PC-9 (cell line): ENCODE measurements around the gene RPL23. TPM values are rescaled to one million over a fixed set of nuclear protein-coding genes. Genes with fewer than 3 reads are reported as not detected.
A peak's percentile ranks its signal among the peaks of the same experiment; 100 is the strongest.

Experiments used
- BruUV-seq: library from RNA; stranded (reverse); fragments of 400-500 nt; replicated peaks from 2 replicates; lab custom pipeline; 2021; lab: Mats Ljungman, UMichigan
- CTCF ChIA-PET: fragments of 300-600 bp; sonication (Branson Sonifier 250); formaldehyde crosslinking; loops from one replicate; lab custom pipeline; 2022; ENCODE audit warnings: antibody characterized with exemption; lab: Charles Lee
- POLR2A ChIA-PET: fragments of 300-600 bp; sonication (Branson Sonifier 250); formaldehyde crosslinking; loops from one replicate; lab custom pipeline; 2022; ENCODE audit warnings: antibody characterized with exemption; ENCODE audit not compliant: unreplicated experiment; lab: Charles Lee
- DNase-seq, 2 experiments: peaks; one replicate each; pipeline versions ENCODE4 v3.0.0 to v3.0.0-alpha.2; 2015 to 2022; ENCODE audit warnings: mixed read lengths in 1 of 2
- H2AFZ ChIP-seq: fragments of 200-600 bp; sonication (generic); 2 replicates; pipeline ENCODE4 v1.8.1; 2017; ENCODE audit warnings: antibody characterized with exemption
- H3F3A ChIP-seq: fragments of 200-600 bp; sonication (generic); 2 replicates; pipeline ENCODE4 v1.8.1; 2017; ENCODE audit warnings: antibody characterized with exemption, mild to moderate bottlenecking, low read depth; ENCODE audit not compliant: insufficient read depth
- H3K27ac ChIP-seq: fragments of 200-600 bp; sonication (generic); 2 replicates; pipeline ENCODE4 v1.6.1; 2016; ENCODE audit warnings: mixed run types
- H3K27me3 ChIP-seq: fragments of 200-600 bp; sonication (generic); 2 replicates; pipeline ENCODE4 v1.6.1; 2016; ENCODE audit warnings: low read depth, mixed run types; ENCODE audit not compliant: insufficient read depth
- H3K36me3 ChIP-seq: fragments of 200-600 bp; sonication (generic); 2 replicates; pipeline ENCODE4 v1.6.1; 2016; ENCODE audit warnings: low read depth, mixed run types
- H3K4me1 ChIP-seq: fragments of 200-600 bp; sonication (generic); replicated peaks from 2 replicates; pipeline ENCODE4 v1.6.1; 2016; ENCODE audit warnings: mixed run types; ENCODE audit not compliant: insufficient read depth
- H3K4me2 ChIP-seq: fragments of 200-600 bp; sonication (generic); 2 replicates; pipeline ENCODE4 v1.6.1; 2017; ENCODE audit warnings: mixed run types
- H3K4me3 ChIP-seq: fragments of 200-600 bp; sonication (generic); 2 replicates; pipeline ENCODE4 v1.6.1; 2016; ENCODE audit warnings: mixed run types
- H3K79me2 ChIP-seq: fragments of 200-600 bp; sonication (generic); 2 replicates; pipeline ENCODE4 v1.6.1; 2017; ENCODE audit warnings: low read depth, mixed run types
- H3K9me2 ChIP-seq: fragments of 200-600 bp; sonication (generic); 2 replicates; pipeline ENCODE4 v1.8.1; 2017; ENCODE audit warnings: mild to moderate bottlenecking; ENCODE audit not compliant: insufficient read depth
- H3K9me3 ChIP-seq: fragments of 200-600 bp; sonication (generic); 2 replicates; pipeline ENCODE4 v1.8.1; 2016; ENCODE audit warnings: low read depth; ENCODE audit not compliant: insufficient read depth
- H4K20me1 ChIP-seq: fragments of 200-600 bp; sonication (generic); 2 replicates; pipeline ENCODE4 v1.8.1; 2017; ENCODE audit not compliant: insufficient read depth
- EZH2 ChIP-seq: fragments of 200-600 bp; sonication (generic); IDR thresholded peaks from 2 replicates; pipeline ENCODE4 v1.8.0; 2017; ENCODE audit warnings: antibody characterized with exemption, low read depth
- intact Hi-C: fragments of 100-400 bp; cut with micrococcal nuclease; formaldehyde crosslinking; loops from one replicate; pipeline ENCODE4 v1.10.0; 2022; ENCODE audit not compliant: unreplicated experiment
- microRNA-seq: library from miRNA; unstranded; fragments of <30 nt; microRNA quantifications from one replicate; pipeline ENCODE4 v1.2.0, GENCODE V29; 2021; ENCODE audit warnings: borderline number of aligned reads, borderline replicate concordance
- total RNA-seq: library from RNA; stranded (reverse); gene quantifications from 2 replicates; pipeline ENCODE4 v1.2.3, GENCODE V29; 2021
- TF ChIP-seq, protein P1 (sequence below): fragments of 200-600 bp; sonication (generic); conservative IDR thresholded peaks from 2 replicates; pipeline ENCODE4 v1.6.1; 2017; ENCODE audit warnings: mixed run types, antibody characterized with exemption, mild to moderate bottlenecking, moderate library complexity

RPL23 gene
- total RNA-seq, 1 experiment from 2014 or later, result 1,146 TPM

DNA sequence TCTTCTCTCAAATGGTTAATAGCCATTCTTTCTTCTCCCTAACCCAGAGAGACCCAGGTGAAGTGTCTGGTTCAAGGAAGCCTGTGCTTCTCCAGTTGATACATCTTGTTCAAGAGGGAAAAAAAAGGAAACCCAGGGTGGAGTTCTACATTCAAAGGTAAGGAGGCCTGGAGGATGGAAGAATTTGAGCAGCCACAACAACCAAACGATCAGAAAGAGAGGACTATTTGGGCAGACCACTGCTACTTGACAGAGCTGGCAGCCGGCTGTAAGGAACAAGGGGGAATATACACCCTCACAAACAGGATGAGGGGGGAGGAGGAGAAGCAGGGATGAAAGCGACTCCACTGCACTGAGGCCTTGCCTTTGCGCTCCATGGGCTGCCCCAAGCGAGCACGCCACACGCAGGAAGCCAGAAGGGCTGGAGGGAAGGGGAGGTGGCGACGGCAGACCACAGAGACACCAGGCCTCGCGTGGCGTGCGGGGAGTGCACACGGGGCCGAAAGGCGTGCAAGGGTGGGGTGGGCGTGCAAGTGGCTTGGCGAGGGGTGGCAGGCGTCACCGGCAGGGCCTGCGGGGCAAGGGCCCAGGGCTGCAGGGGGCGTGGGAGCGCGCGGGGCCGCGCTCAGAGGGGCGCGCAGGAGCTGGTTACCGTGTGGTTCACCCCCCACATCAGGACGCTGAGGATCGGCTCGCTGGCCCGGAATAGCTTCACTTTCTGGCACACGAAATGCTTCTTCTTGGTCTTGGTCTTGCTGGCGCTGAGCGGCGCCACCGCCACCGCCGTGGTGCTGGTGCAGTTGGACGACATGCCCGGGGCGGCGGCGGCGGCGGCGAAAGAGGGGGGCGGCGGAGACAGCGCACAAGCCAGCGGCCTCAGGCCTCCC, 54.7 kb downstream of the RPL23 start:
- TF ChIP-seq, protein P1, sequence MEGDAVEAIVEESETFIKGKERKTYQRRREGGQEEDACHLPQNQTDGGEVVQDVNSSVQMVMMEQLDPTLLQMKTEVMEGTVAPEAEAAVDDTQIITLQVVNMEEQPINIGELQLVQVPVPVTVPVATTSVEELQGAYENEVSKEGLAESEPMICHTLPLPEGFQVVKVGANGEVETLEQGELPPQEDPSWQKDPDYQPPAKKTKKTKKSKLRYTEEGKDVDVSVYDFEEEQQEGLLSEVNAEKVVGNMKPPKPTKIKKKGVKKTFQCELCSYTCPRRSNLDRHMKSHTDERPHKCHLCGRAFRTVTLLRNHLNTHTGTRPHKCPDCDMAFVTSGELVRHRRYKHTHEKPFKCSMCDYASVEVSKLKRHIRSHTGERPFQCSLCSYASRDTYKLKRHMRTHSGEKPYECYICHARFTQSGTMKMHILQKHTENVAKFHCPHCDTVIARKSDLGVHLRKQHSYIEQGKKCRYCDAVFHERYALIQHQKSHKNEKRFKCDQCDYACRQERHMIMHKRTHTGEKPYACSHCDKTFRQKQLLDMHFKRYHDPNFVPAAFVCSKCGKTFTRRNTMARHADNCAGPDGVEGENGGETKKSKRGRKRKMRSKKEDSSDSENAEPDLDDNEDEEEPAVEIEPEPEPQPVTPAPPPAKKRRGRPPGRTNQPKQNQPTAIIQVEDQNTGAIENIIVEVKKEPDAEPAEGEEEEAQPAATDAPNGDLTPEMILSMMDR, result no peak
- no peak for TF ChIP-seq EZH2
- Histone ChIP-seq H3K79me2 (peaks cover 49% of the 10 kb centered on the region), H3K4me3 (peak overlapping the region; percentile 92), H4K20me1 (peaks cover 19% of the 10 kb centered on the region), H3K27ac (0 out of 2 replicates have a peak overlapping the region, but pooled peaks have one; percentile 44), H2AFZ (peak overlapping the region; percentile 63), H3K27me3 (no peaks in the 10 kb centered on the region), H3K9me2 (no peaks in the 10 kb centered on the region), H3K4me2 (peak overlapping the region; percentile 81), H3K36me3 (peaks cover 26% of the 10 kb centered on the region; the same call in 1 of the 2 replicates), H3F3A (peaks cover 34% of the 10 kb centered on the region), H3K9me3 (no peaks in the 10 kb centered on the region), H3K4me1 (peaks cover 23% of the 10 kb centered on the region)
- peak in 1 of 2 experiments; percentile 11 for DNase-seq
- CTCF ChIA-PET, result no interaction called here
- intact Hi-C loops, result loop anchor here (5.0 kb wide), 1 partner anchor 47 kb away; the partner anchor contains the start of gene PSMB3
- BruUV-seq, result no TSS peak
- POLR2A ChIA-PET, result interaction anchor here (0.6 to 0.7 kb wide), 2 partner anchors 8 to 347 kb away, joined by 4 to 13 read pairs; no protein-coding TSS in a partner anchor

Small RNAs within 50 kb of the gene (microRNA-seq; reads per million reads assigned to microRNA genes)
- not detected for gene MIR4727

Other genes with a start within 250 kb of the RPL23 start
- 16.7 and 23.7 TPM in 2 replicates for gene SRCIN1, start 247.8 kb downstream of the RPL23 start, total RNA-seq
- 8.4 and 10.6 TPM in 2 replicates for gene EPOP, start 178.8 kb downstream of the RPL23 start, total RNA-seq
- gene MLLT6, start 148.4 kb downstream of the RPL23 start, total RNA-seq, result 113 and 127 TPM in 2 replicates
- 36.6 and 38.1 TPM in 2 replicates for gene CISD3, start 123.4 kb downstream of the RPL23 start, total RNA-seq
- gene PCGF2, start 105.4 kb downstream of the RPL23 start, total RNA-seq, result 26.9 and 43.3 TPM in 2 replicates
- gene PSMB3, start 101.0 kb downstream of the RPL23 start, total RNA-seq, result 262 and 278 TPM in 2 replicates
- 40.6 and 47.4 TPM in 2 replicates for gene PIP4K2B, start 54.2 kb downstream of the RPL23 start, total RNA-seq
- 13.7 and 13.9 TPM in 2 replicates for gene CWC25, start 28.4 kb downstream of the RPL23 start, total RNA-seq
- gene LASP1, start 16.3 kb upstream of the RPL23 start, total RNA-seq, result 220 and 309 TPM in 2 replicates
- not detected in 2 replicates for gene FBXO47, start 113.7 kb upstream of the RPL23 start, total RNA-seq